Hematopoietic multipotent progenitor cell treated with erythropoietin and hydrocortisone succinate and interleukin-3 and kit ligand, for 6 days (in vitro differentiated cells): Measurements from ENCODE around the gene USP17L15.
"Not testable (repeated sequence)": the region's sequence is repeated elsewhere in the genome, so short reads cannot be mapped to it uniquely, and the experiment has no call there.

ENCODE experiments used
- DNase-seq: peaks from one replicate; pipeline ENCODE4 v3.0.0-alpha.2; 2015

Gene USP17L15

GRCh38 chr4:9234085-9234484 is at the start of gene USP17L15:
USP17L15 (plus strand) TSS chr4:9234385; CDS start chr4:9234385, 0 bp downstream.
- not testable (repeated sequence) for DNase-seq

- not testable (repeated sequence) for DNase-seq
These were observed 23.8 kb upstream of the USP17L15 start, which contains the start of gene USP17L10 for GRCh38 chr4:9210357-9210756. USP17L10 (plus strand) TSS chr4:9210657; CDS start chr4:9210657, 0 bp downstream.

- DNase-seq, result not testable (repeated sequence)
These were observed 19.5 kb upstream of the USP17L15 start for GRCh38 chr4:9214701-9215100.

- DNase-seq, result not testable (repeated sequence)
These were observed 19.1 kb upstream of the USP17L15 start, which contains the start of gene USP17L11 for GRCh38 chr4:9215105-9215504. USP17L11 (plus strand) TSS chr4:9215405; CDS start chr4:9215405, 0 bp downstream.

- DNase-seq, result not testable (repeated sequence)
These were observed 14.3 kb upstream of the USP17L15 start, which contains the start of gene USP17L12 for GRCh38 chr4:9219852-9220251. USP17L12 (plus strand) TSS chr4:9220152; CDS start chr4:9220152, 0 bp downstream.

- not testable (repeated sequence) for DNase-seq
These were observed 9.6 kb upstream of the USP17L15 start, which contains the start of gene USP17L13 for GRCh38 chr4:9224596-9224995. USP17L13 (plus strand) TSS chr4:9224896; CDS start chr4:9224896, 0 bp downstream.

GRCh38 chr4:9230249-9230648 is 3.9 kb upstream of the USP17L15 start:
- not testable (repeated sequence) for DNase-seq

GRCh38 chr4:9238461-9238860 is 4.3 kb downstream of the USP17L15 start:
- not testable (repeated sequence) for DNase-seq

- DNase-seq, result not testable (repeated sequence)
These were observed 9.4 kb downstream of the USP17L15 start, which contains the start of gene USP17L17 for GRCh38 chr4:9243579-9243978. USP17L17 (plus strand) TSS chr4:9243879; CDS start chr4:9243879, 0 bp downstream.

GRCh38 chr4:9247953-9248680 is 13.9 kb downstream of the USP17L15 start, which contains the start of gene USP17L18:
USP17L18 (plus strand) TSS chr4:9248630; CDS start chr4:9248630, 0 bp downstream.
- DNase-seq, result not testable (repeated sequence)

- not testable (repeated sequence) for DNase-seq
These were observed 18.9 kb downstream of the USP17L15 start, which contains the start of gene USP17L19 for GRCh38 chr4:9253078-9253477. USP17L19 (plus strand) TSS chr4:9253378; CDS start chr4:9253378, 0 bp downstream.

- not testable (repeated sequence) for DNase-seq
These were observed 23.6 kb downstream of the USP17L15 start, which contains the start of gene USP17L20 for GRCh38 chr4:9257824-9258223. USP17L20 (plus strand) TSS chr4:9258124; CDS start chr4:9258124, 0 bp downstream.

GRCh38 chr4:9262572-9262971 is 28.4 kb downstream of the USP17L15 start, which contains the start of gene USP17L21:
USP17L21 (plus strand) TSS chr4:9262872; CDS start chr4:9262872, 0 bp downstream.
- not testable (repeated sequence) for DNase-seq

- not testable (repeated sequence) for DNase-seq
These were observed 33.1 kb downstream of the USP17L15 start, which contains the start of gene USP17L22 for GRCh38 chr4:9267319-9267718. USP17L22 (plus strand) TSS chr4:9267619; CDS start chr4:9267619, 0 bp downstream.

- DNase-seq, result not testable (repeated sequence)
These were observed 37.5 kb downstream of the USP17L15 start for GRCh38 chr4:9271719-9272118.
